H9 (cell line): Measurements from ENCODE around the gene DAAM1. TPM values are rescaled to one million over a fixed set of nuclear protein-coding genes. Genes with fewer than 3 reads are reported as not detected.

Experiments used
- DNase-seq: peaks from one replicate; pipeline ENCODE4 v3.0.0-alpha.2; 2017
- H2AFZ ChIP-seq: one replicate; pipeline ENCODE4 v1.6.1; 2013; ENCODE audit warnings: mild to moderate bottlenecking, low read length, control low read depth, moderate library complexity
- H2AK5ac ChIP-seq: 2 replicates; pipeline ENCODE4 v1.6.1; 2013; ENCODE audit warnings: low read length, control low read depth, mixed read lengths; ENCODE audit not compliant: insufficient read length
- H2BK120ac ChIP-seq: one replicate; pipeline ENCODE4 v1.6.1; 2013; ENCODE audit warnings: low read depth, mild to moderate bottlenecking, low read length, control low read depth, inconsistent platforms; ENCODE audit not compliant: poor library complexity, severe bottlenecking
- H2BK12ac ChIP-seq: 2 replicates; pipeline ENCODE4 v1.6.1; 2013; ENCODE audit warnings: low read length, control low read depth, mixed read lengths, low read depth; ENCODE audit not compliant: insufficient read length
- H2BK15ac ChIP-seq: 2 replicates; pipeline ENCODE4 v1.6.1; 2013; ENCODE audit warnings: low read depth, low read length, control low read depth
- H2BK20ac ChIP-seq: one replicate; pipeline ENCODE4 v1.6.1; 2013; ENCODE audit warnings: low read depth, mild to moderate bottlenecking, low read length, control low read depth, inconsistent platforms; ENCODE audit not compliant: poor library complexity, severe bottlenecking
- H2BK5ac ChIP-seq: 2 replicates; pipeline ENCODE4 v1.6.1; 2013; ENCODE audit warnings: low read length, control low read depth, mixed read lengths; ENCODE audit not compliant: insufficient read length
- H3K14ac ChIP-seq: 2 replicates; pipeline ENCODE4 v1.6.1; 2013; ENCODE audit warnings: low read length, control low read depth; ENCODE audit not compliant: insufficient read depth
- H3K18ac ChIP-seq: 2 replicates; pipeline ENCODE4 v1.6.1; 2013; ENCODE audit warnings: low read depth, mild to moderate bottlenecking, mixed read lengths, low read length, control low read depth; ENCODE audit not compliant: insufficient read length
- H3K23ac ChIP-seq: 2 replicates; pipeline ENCODE4 v1.6.1; 2013; ENCODE audit warnings: low read length, control low read depth, mixed read lengths, low read depth; ENCODE audit not compliant: insufficient read length
- H3K23me2 ChIP-seq: 2 replicates; pipeline ENCODE4 v1.6.1; 2013; ENCODE audit warnings: low read depth, mild to moderate bottlenecking, mixed read lengths, low read length, control low read depth; ENCODE audit not compliant: insufficient read length, poor library complexity, severe bottlenecking
- H3K27ac ChIP-seq: 2 replicates; pipeline ENCODE4 v1.5.1; 2013; ENCODE audit warnings: low read length, control low read depth, mixed read lengths, low read depth; ENCODE audit not compliant: insufficient read length
- H3K27me3 ChIP-seq: 2 replicates; pipeline ENCODE4 v1.6.1; 2013; ENCODE audit warnings: low read length, control low read depth, inconsistent platforms; ENCODE audit not compliant: insufficient read depth
- H3K4ac ChIP-seq: 2 replicates; pipeline ENCODE4 v1.6.1; 2013; ENCODE audit warnings: low read depth, mild to moderate bottlenecking, control low read depth, inconsistent platforms, low read length, moderate library complexity
- H3K4me1 ChIP-seq: 2 replicates; pipeline ENCODE4 v1.6.1; 2013; ENCODE audit warnings: low read length, control low read depth, inconsistent platforms; ENCODE audit not compliant: insufficient read depth
- H3K4me2 ChIP-seq: 2 replicates; pipeline ENCODE4 v1.6.1; 2013; ENCODE audit warnings: low read length, control low read depth, mixed read lengths; ENCODE audit not compliant: insufficient read length, insufficient read depth
- H3K56ac ChIP-seq: 2 replicates; pipeline ENCODE4 v1.6.1; 2013; ENCODE audit warnings: low read depth, mild to moderate bottlenecking, mixed read lengths, low read length, control low read depth; ENCODE audit not compliant: insufficient read length
- H3K79me1 ChIP-seq: 2 replicates; pipeline ENCODE4 v1.6.1; 2013; ENCODE audit warnings: low read depth, mild to moderate bottlenecking, moderate library complexity, low read length, control low read depth, inconsistent platforms; ENCODE audit not compliant: insufficient read depth, poor library complexity, severe bottlenecking
- H3K79me2 ChIP-seq: 2 replicates; pipeline ENCODE4 v1.6.1; 2013; ENCODE audit warnings: low read length, control low read depth, inconsistent platforms; ENCODE audit not compliant: insufficient read depth
- H3K9ac ChIP-seq: 2 replicates; pipeline ENCODE4 v1.6.1; 2013; ENCODE audit warnings: low read length, control low read depth, mixed read lengths; ENCODE audit not compliant: insufficient read length; ENCODE audit errors: extremely low read depth
- H3K9me3 ChIP-seq: one replicate; pipeline ENCODE4 v1.6.1; 2013; ENCODE audit warnings: low read depth, low read length, inconsistent platforms; ENCODE audit not compliant: control insufficient read depth
- H3T11ph ChIP-seq: one replicate; pipeline ENCODE4 v1.6.1; 2013; ENCODE audit warnings: mild to moderate bottlenecking, low read length, control low read depth, inconsistent platforms
- H4K20me1 ChIP-seq: one replicate; pipeline ENCODE4 v1.6.1; 2013; ENCODE audit not compliant: control insufficient read depth, insufficient read length, insufficient read depth
- H4K5ac ChIP-seq: 2 replicates; pipeline ENCODE4 v1.6.1; 2013; ENCODE audit warnings: low read depth, mild to moderate bottlenecking, mixed read lengths, low read length, control low read depth; ENCODE audit not compliant: insufficient read length
- H4K8ac ChIP-seq: replicated peaks from 2 replicates; pipeline ENCODE4 v1.6.1; 2013; ENCODE audit warnings: low read length, control low read depth, mixed read lengths, low read depth; ENCODE audit not compliant: insufficient read length
- H4K91ac ChIP-seq: 2 replicates; pipeline ENCODE4 v1.6.1; 2013; ENCODE audit warnings: low read depth, mild to moderate bottlenecking, moderate library complexity, mixed read lengths, low read length, control low read depth; ENCODE audit not compliant: insufficient read length
- H3K27ac Mint-ChIP-seq, 3 experiments: 2 replicates in 2 of 3; 3 replicates in 1 of 3; pipeline ENCODE4 v1.8.0; 2020 to 2021; ENCODE audit warnings: mixed read lengths in 3 of 3, mild to moderate bottlenecking in 1 of 3, moderate library complexity in 1 of 3
- H3K27me3 Mint-ChIP-seq: 2 replicates; pipeline ENCODE4 v1.8.0; 2021; ENCODE audit warnings: low read depth, mild to moderate bottlenecking, moderate library complexity, mixed read lengths
- H3K36me3 Mint-ChIP-seq, 3 experiments: 2 replicates in 2 of 3; 3 replicates in 1 of 3; pipeline ENCODE4 v1.8.0; 2020 to 2021; ENCODE audit warnings: low read depth in 3 of 3, mixed read lengths in 3 of 3; ENCODE audit not compliant: insufficient read depth in 1 of 3
- H3K4me1 Mint-ChIP-seq, 2 experiments: 2 replicates each; pipeline ENCODE4 v1.8.0; 2020; ENCODE audit warnings: mixed read lengths in 2 of 2
- H3K4me3 Mint-ChIP-seq, 2 experiments: 2 replicates in 1 of 2; 3 replicates in 1 of 2; pipeline ENCODE4 v1.8.0; 2020 to 2021; ENCODE audit warnings: mild to moderate bottlenecking in 2 of 2, mixed read lengths in 2 of 2, moderate library complexity in 1 of 2
- H3K9me3 Mint-ChIP-seq, 2 experiments: 2 replicates in 1 of 2; 3 replicates in 1 of 2; pipeline ENCODE4 v1.8.0; 2020; ENCODE audit warnings: mild to moderate bottlenecking in 2 of 2, mixed read lengths in 2 of 2, moderate library complexity in 1 of 2
- WGBS: extraction: QIAGEN DNeasy Blood & Tissue Kit; methylation state at CpG from one replicate; pipeline ENCODE4 v1.1.7; 2013; ENCODE audit warnings: missing lambda C conversion rate, low lambda C conversion rate, mixed read lengths; ENCODE audit not compliant: insufficient read length; ENCODE audit errors: extremely low coverage; 5-methylcytosine and 5-hydroxymethylcytosine counted together
- total RNA-seq: library from RNA; stranded (reverse); gene quantifications from 2 replicates; pipeline ENCODE4 v1.2.1, GENCODE V29; 2021
- TF ChIP-seq, protein P1 (sequence below): fragments of 200-600 bp; sonication (generic); conservative IDR thresholded peaks from 3 replicates; pipeline ENCODE4 v1.8.0; 2021; ENCODE audit warnings: antibody characterized with exemption, mild to moderate bottlenecking

Gene DAAM1
- total RNA-seq, 1 experiment from 2014 or later = 19.5 TPM

DNA sequence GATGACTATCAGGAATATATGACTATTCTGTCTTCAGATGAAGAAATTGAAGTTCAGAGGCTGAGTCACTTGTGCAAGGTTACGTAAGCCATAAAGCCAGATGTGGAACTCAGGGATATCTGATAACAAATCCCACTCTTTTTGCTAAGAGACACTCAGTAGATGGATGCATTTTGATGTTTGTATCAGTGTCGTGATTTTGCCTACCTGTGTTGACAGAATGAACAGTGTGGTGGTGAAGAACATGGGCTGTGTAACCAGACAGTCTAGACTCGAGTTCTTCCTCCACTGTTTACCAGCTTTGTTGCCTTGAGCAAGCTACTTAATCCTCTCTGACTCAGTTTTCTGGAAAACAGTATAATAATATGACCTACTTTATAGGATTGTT lies 93.9 kb downstream of the DAAM1 start:
- Histone ChIP-seq H2AFZ (no peak overlapping the region), H3K4me1 (no peaks in the 10 kb centered on the region)
- H3K27ac Mint-ChIP-seq = no peak overlapping the region

More for the DNA sequence above, 93.9 kb downstream of the DAAM1 start:
- Histone ChIP-seq H2AK5ac (no peak overlapping the region), H2BK20ac (no peak overlapping the region), H3K18ac (no peak overlapping the region), H3K27ac (no peak overlapping the region), H3K79me2 (no peaks in the 10 kb centered on the region), H3K9ac (no peak overlapping the region), H3K9me3 (peaks cover 8% of the 10 kb centered on the region), H3K14ac (no peak overlapping the region), H3K4ac (no peak overlapping the region), H3K27me3 (no peaks in the 10 kb centered on the region), H4K20me1 (no peaks in the 10 kb centered on the region), H4K91ac (no peak overlapping the region), H4K5ac (no peak overlapping the region), H3K79me1 (no peaks in the 10 kb centered on the region), H2BK12ac (no peak overlapping the region), H4K8ac (no peak overlapping the region), H3K23me2 (no peaks in the 10 kb centered on the region), H2BK120ac (no peak overlapping the region), H3K23ac (no peak overlapping the region), H3K56ac (no peak overlapping the region), H3T11ph (no peak overlapping the region), H2BK15ac (no peak overlapping the region), H3K4me2 (no peak overlapping the region), H2BK5ac (no peak overlapping the region)
- Mint-ChIP-seq H3K36me3 (peaks cover 15 to 28% (median 18%) of the 10 kb centered on the region in 3 experiments), H3K27me3 (no peaks in the 10 kb centered on the region), H3K9me3 (peaks cover 17 to 19% of the 10 kb centered on the region in 2 experiments), H3K4me3 (no peak overlapping the region), H3K4me1 (peaks cover 3 to 5% of the 10 kb centered on the region in 2 experiments; a peak in 3 of 4 replicates)
- no peak for DNase-seq
- TF ChIP-seq, protein P1, sequence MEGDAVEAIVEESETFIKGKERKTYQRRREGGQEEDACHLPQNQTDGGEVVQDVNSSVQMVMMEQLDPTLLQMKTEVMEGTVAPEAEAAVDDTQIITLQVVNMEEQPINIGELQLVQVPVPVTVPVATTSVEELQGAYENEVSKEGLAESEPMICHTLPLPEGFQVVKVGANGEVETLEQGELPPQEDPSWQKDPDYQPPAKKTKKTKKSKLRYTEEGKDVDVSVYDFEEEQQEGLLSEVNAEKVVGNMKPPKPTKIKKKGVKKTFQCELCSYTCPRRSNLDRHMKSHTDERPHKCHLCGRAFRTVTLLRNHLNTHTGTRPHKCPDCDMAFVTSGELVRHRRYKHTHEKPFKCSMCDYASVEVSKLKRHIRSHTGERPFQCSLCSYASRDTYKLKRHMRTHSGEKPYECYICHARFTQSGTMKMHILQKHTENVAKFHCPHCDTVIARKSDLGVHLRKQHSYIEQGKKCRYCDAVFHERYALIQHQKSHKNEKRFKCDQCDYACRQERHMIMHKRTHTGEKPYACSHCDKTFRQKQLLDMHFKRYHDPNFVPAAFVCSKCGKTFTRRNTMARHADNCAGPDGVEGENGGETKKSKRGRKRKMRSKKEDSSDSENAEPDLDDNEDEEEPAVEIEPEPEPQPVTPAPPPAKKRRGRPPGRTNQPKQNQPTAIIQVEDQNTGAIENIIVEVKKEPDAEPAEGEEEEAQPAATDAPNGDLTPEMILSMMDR = no peak
- WGBS = no CpG with 5 or more reads among the region's 3 CpGs
